H1 (cell line): Measurements from ENCODE around the gene SKAP1. TPM values are rescaled to one million over a fixed set of nuclear protein-coding genes. Genes with fewer than 3 reads are reported as not detected.

ENCODE experiments used
- CTCF ChIA-PET: fragments of 300-600 bp; sonication (Branson Sonifier 250); formaldehyde crosslinking; loops from one replicate; lab custom pipeline; 2021; ENCODE audit not compliant: partially characterized antibody; lab: Charles Lee
- POLR2A ChIA-PET: fragments of 300-600 bp; sonication (Branson Sonifier 250); formaldehyde crosslinking; loops from one replicate; lab custom pipeline; 2021; ENCODE audit warnings: inconsistent platforms; ENCODE audit not compliant: partially characterized antibody; lab: Charles Lee
- DNase-seq, 2 experiments: peaks; one replicate each; pipeline versions ENCODE4 v3.0.0 to v3.0.0-alpha.2; 2010 to 2022; ENCODE audit warnings: low spot score in 2 of 2, low read depth in 1 of 2, mixed read lengths in 1 of 2
- FAIRE-seq: peaks from 2 replicates; lab custom pipeline; 2011; peaks lifted over from hg19 to GRCh38; lab: Jason Lieb, UNC
- H2AFZ ChIP-seq: 2 replicates; pipeline ENCODE4 v1.8.1; 2012; ENCODE audit warnings: low read length, inconsistent platforms
- H2AK5ac ChIP-seq: 2 replicates; pipeline ENCODE4 v1.6.1; 2013; ENCODE audit warnings: low read depth, low read length
- H2BK120ac ChIP-seq: replicated peaks from 2 replicates; pipeline ENCODE3; 2013; ENCODE audit warnings: low read depth, low read length, inconsistent platforms
- H2BK12ac ChIP-seq: 2 replicates; pipeline ENCODE4 v1.6.1; 2013; ENCODE audit warnings: low read depth, low read length
- H2BK15ac ChIP-seq: 2 replicates; pipeline ENCODE4 v1.6.1; 2013; ENCODE audit warnings: low read length
- H2BK20ac ChIP-seq: 2 replicates; pipeline ENCODE4 v1.6.1; 2013; ENCODE audit warnings: low read length
- H2BK5ac ChIP-seq: 2 replicates; pipeline ENCODE4 v1.6.1; 2013; ENCODE audit warnings: low read depth, low read length
- H3K14ac ChIP-seq: 2 replicates; pipeline ENCODE4 v1.6.1; 2013; ENCODE audit warnings: inconsistent platforms; ENCODE audit not compliant: insufficient read length
- H3K18ac ChIP-seq: 2 replicates; pipeline ENCODE4 v1.6.1; 2013; ENCODE audit warnings: low read length; ENCODE audit errors: extremely low read depth
- H3K23ac ChIP-seq: 2 replicates; pipeline ENCODE4 v1.6.1; 2013; ENCODE audit warnings: inconsistent platforms; ENCODE audit not compliant: insufficient read length
- H3K23me2 ChIP-seq: 2 replicates; pipeline ENCODE4 v1.6.1; 2013; ENCODE audit warnings: low read depth, low read length
- H3K27ac ChIP-seq: 2 replicates; pipeline ENCODE4 v1.6.1; 2011; ENCODE audit warnings: low read depth, low read length, inconsistent platforms
- H3K27me3 ChIP-seq, 4 experiments: replicated peaks in 1 of 4; 1 replicate in 1 of 4; 2 replicates in 3 of 4; pipeline versions ENCODE4 v1.6.1 to v1.8.1; 2011 to 2013; ENCODE audit warnings: low read length in 3 of 4, mild to moderate bottlenecking in 3 of 4, inconsistent platforms in 2 of 4, mixed read lengths in 2 of 4, moderate library complexity in 1 of 4; ENCODE audit not compliant: control insufficient read depth in 3 of 4, insufficient read depth in 3 of 4; ENCODE audit errors: extremely low read depth in 1 of 4
- H3K36me3 ChIP-seq, 4 experiments: 2 replicates each; pipeline versions ENCODE4 v1.6.1 to v1.8.1; 2011 to 2013; ENCODE audit warnings: mild to moderate bottlenecking in 4 of 4, low read length in 3 of 4, moderate library complexity in 2 of 4, control low read depth in 1 of 4, inconsistent platforms in 1 of 4; ENCODE audit not compliant: insufficient read depth in 4 of 4, control insufficient read depth in 2 of 4
- H3K4ac ChIP-seq: replicated peaks from 2 replicates; pipeline ENCODE3; 2013; ENCODE audit warnings: low read length, low read depth, mixed read lengths, inconsistent platforms; ENCODE audit not compliant: insufficient read length
- H3K4me1 ChIP-seq, 4 experiments: replicated peaks in 1 of 4; 1 replicate in 1 of 4; 2 replicates in 3 of 4; pipeline versions ENCODE4 v1.6.1 to v1.8.1; 2011 to 2013; ENCODE audit warnings: low read length in 3 of 4, inconsistent platforms in 2 of 4, mixed read lengths in 1 of 4; ENCODE audit not compliant: insufficient read depth in 4 of 4, control insufficient read depth in 3 of 4
- H3K4me2 ChIP-seq, 2 experiments: 2 replicates each; pipeline versions ENCODE4 v1.6.1 to v1.8.1; 2011 to 2013; ENCODE audit warnings: low read depth in 2 of 2, low read length in 2 of 2, control low read depth in 1 of 2, inconsistent platforms in 1 of 2, mild to moderate bottlenecking in 1 of 2; ENCODE audit not compliant: insufficient read depth in 1 of 2
- H3K4me3 ChIP-seq, 4 experiments: fragments of 200-600, 300-600 bp in 1 of 4; sonication (generic), shearing (Covaris generic), sonication (Bioruptor Twin) in 1 of 4; 2 replicates each; pipeline versions ENCODE4 v1.5.1 to v1.8.1; 2011 to 2016; ENCODE audit warnings: low read length in 4 of 4, low read depth in 3 of 4, control low read depth in 2 of 4, inconsistent platforms in 2 of 4, mild to moderate bottlenecking in 2 of 4, mixed read lengths in 1 of 4, moderate library complexity in 1 of 4; ENCODE audit not compliant: insufficient read depth in 2 of 4; ENCODE audit errors: extremely low read depth in 1 of 4
- H3K56ac ChIP-seq: replicated peaks from 2 replicates; pipeline ENCODE3; 2013; ENCODE audit warnings: low read depth, mild to moderate bottlenecking, mixed read lengths, low read length, inconsistent platforms; ENCODE audit not compliant: insufficient read length
- H3K79me1 ChIP-seq: 2 replicates; pipeline ENCODE4 v1.6.1; 2013; ENCODE audit warnings: low read depth, low read length, control low read depth
- H3K79me2 ChIP-seq, 2 experiments: 2 replicates each; pipeline versions ENCODE4 v1.6.1 to v1.8.1; 2012 to 2013; ENCODE audit warnings: low read length in 2 of 2, mild to moderate bottlenecking in 2 of 2, inconsistent platforms in 1 of 2; ENCODE audit not compliant: insufficient read depth in 2 of 2, control insufficient read depth in 1 of 2
- H3K9ac ChIP-seq, 4 experiments: replicated peaks in 1 of 4; 1 replicate in 1 of 4; 2 replicates in 3 of 4; pipeline versions ENCODE4 v1.6.1 to v1.8.1; 2011 to 2013; ENCODE audit warnings: low read depth in 3 of 4, low read length in 3 of 4, control low read depth in 2 of 4, mild to moderate bottlenecking in 2 of 4, moderate library complexity in 2 of 4, inconsistent platforms in 1 of 4; ENCODE audit errors: extremely low read depth in 1 of 4
- H3K9me3 ChIP-seq, 2 experiments: 2 replicates each; pipeline versions ENCODE4 v1.6.1 to v1.8.1; 2012 to 2013; ENCODE audit warnings: mild to moderate bottlenecking in 2 of 2, moderate library complexity in 2 of 2, control low read depth in 1 of 2, inconsistent platforms in 1 of 2, low read depth in 1 of 2, low read length in 1 of 2, mixed read lengths in 1 of 2; ENCODE audit not compliant: insufficient read depth in 2 of 2
- H4K20me1 ChIP-seq, 2 experiments: replicated peaks in 1 of 2; 2 replicates each; pipeline versions ENCODE3 to v1.8.1; 2011 to 2013; ENCODE audit warnings: inconsistent platforms in 2 of 2, low read length in 2 of 2, mild to moderate bottlenecking in 1 of 2; ENCODE audit not compliant: insufficient read depth in 2 of 2, control insufficient read depth in 1 of 2
- H4K5ac ChIP-seq: 2 replicates; pipeline ENCODE4 v1.6.1; 2013; ENCODE audit warnings: low read length, low read depth, mixed read lengths, inconsistent platforms; ENCODE audit not compliant: insufficient read length
- H4K8ac ChIP-seq: 2 replicates; pipeline ENCODE4 v1.8.0; 2013; ENCODE audit warnings: mild to moderate bottlenecking, moderate library complexity, low read length, inconsistent platforms; ENCODE audit not compliant: insufficient read depth; ENCODE audit errors: extremely low read depth
- H4K91ac ChIP-seq: replicated peaks from 2 replicates; pipeline ENCODE3; 2013; ENCODE audit warnings: low read length, mixed read lengths, inconsistent platforms; ENCODE audit not compliant: insufficient read length
- BRCA1 ChIP-seq: IDR thresholded peaks from 2 replicates; pipeline ENCODE4 v1.6.1; 2012; ENCODE audit warnings: low read depth, low read length, improper control_type of control experiment
- CHD2 ChIP-seq: IDR thresholded peaks from 2 replicates; pipeline ENCODE4 v1.6.1; 2012; ENCODE audit warnings: low read length, improper control_type of control experiment
- EZH2 ChIP-seq: fragments of 200-600 bp; sonication (generic); IDR thresholded peaks from 2 replicates; pipeline ENCODE4 v1.7.1; 2012; ENCODE audit warnings: low read depth, mild to moderate bottlenecking, moderate library complexity, low read length, inconsistent platforms; ENCODE audit not compliant: severe bottlenecking
- KDM4A ChIP-seq: IDR thresholded peaks from one replicate; pipeline ENCODE4 v1.7.1; 2012; ENCODE audit warnings: low read depth, mild to moderate bottlenecking, moderate library complexity, low read length, inconsistent platforms; ENCODE audit not compliant: severe bottlenecking
- KDM5A ChIP-seq: fragments of 200-600 bp; IDR thresholded peaks from 2 replicates; pipeline ENCODE4 v1.7.1; 2012; ENCODE audit warnings: mild to moderate bottlenecking, low read length, inconsistent platforms, mixed read lengths
- RNF2 ChIP-seq: fragments of 200-900, 300-1000 bp; sonication (generic); IDR thresholded peaks from 2 replicates; pipeline ENCODE4 v1.7.1; 2016; ENCODE audit warnings: borderline replicate concordance, low read depth, mild to moderate bottlenecking, antibody characterized with exemption, low read length; ENCODE audit not compliant: poor library complexity, severe bottlenecking; ENCODE audit errors: missing control alignments
- SRF ChIP-seq: IDR thresholded peaks from 2 replicates; pipeline ENCODE4 v1.6.1; 2011; ENCODE audit warnings: mild to moderate bottlenecking, low read depth, low read length, moderate library complexity
- SUZ12 ChIP-seq: fragments of 200-600 bp; sonication (generic); IDR thresholded peaks from 2 replicates; pipeline ENCODE4 v1.6.1; 2012; ENCODE audit warnings: mild to moderate bottlenecking, inconsistent platforms, low read length, moderate library complexity, mixed read lengths
- WGBS, 2 experiments: shearing (Covaris generic) in 1 of 2; methylation state at CpG; one replicate each; pipeline versions ENCODE4 v1.1.6 to v1.1.7; 2013 to 2015; ENCODE audit warnings: low lambda C conversion rate in 2 of 2, mixed read lengths in 2 of 2, inconsistent platforms in 1 of 2, low coverage in 1 of 2, missing lambda C conversion rate in 1 of 2; ENCODE audit not compliant: insufficient replicate concordance in 2 of 2, insufficient coverage in 1 of 2, insufficient read length in 1 of 2; ENCODE audit errors: extremely low coverage in 1 of 2, missing lambda C conversion rate in 1 of 2; 5-methylcytosine and 5-hydroxymethylcytosine counted together
- polyA plus RNA-seq, 7 experiments: library from polyadenylated mRNA; depleted of rRNA in 3 of 7; stranded (reverse) in 5 of 7; unstranded in 2 of 7; fragments of >200 nt in 5 of 7; fragments of 200-250 nt in 2 of 7; gene quantifications; 1 replicate in 5 of 7; 2 replicates in 1 of 7; 4 replicates in 1 of 7; pipeline versions ENCODE4 v1.2.1 to v1.2.3, GENCODE V29; 2011 to 2013; ENCODE audit warnings: missing spikeins in 2 of 7, mixed read lengths in 2 of 7
- total RNA-seq: library from RNA; stranded (reverse); fragmentation: NEBNext Ultra II Directional; extraction: Animal tissue kit (Norgen Biotek cat#: 25700); gene quantifications from 2 replicates; pipeline ENCODE4 v1.2.1, GENCODE V29; 2021
- TF ChIP-seq, protein P1 (sequence below), 3 experiments: IDR thresholded peaks; 1 replicate in 2 of 3; 2 replicates in 1 of 3; pipeline versions ENCODE4 v1.5.1 to v1.6.1; 2011; ENCODE audit warnings: low read length in 3 of 3, mild to moderate bottlenecking in 3 of 3, inconsistent platforms in 2 of 3, low read depth in 1 of 3, moderate library complexity in 1 of 3; ENCODE audit not compliant: insufficient read depth in 1 of 3; ENCODE audit errors: control extremely low read depth in 1 of 3

SKAP1 gene
- total and polyA plus RNA-seq, 2 of the 8 experiments (the other 6 are each of a cell fraction or from before 2014, with no cell fraction given): not detected

DNA sequence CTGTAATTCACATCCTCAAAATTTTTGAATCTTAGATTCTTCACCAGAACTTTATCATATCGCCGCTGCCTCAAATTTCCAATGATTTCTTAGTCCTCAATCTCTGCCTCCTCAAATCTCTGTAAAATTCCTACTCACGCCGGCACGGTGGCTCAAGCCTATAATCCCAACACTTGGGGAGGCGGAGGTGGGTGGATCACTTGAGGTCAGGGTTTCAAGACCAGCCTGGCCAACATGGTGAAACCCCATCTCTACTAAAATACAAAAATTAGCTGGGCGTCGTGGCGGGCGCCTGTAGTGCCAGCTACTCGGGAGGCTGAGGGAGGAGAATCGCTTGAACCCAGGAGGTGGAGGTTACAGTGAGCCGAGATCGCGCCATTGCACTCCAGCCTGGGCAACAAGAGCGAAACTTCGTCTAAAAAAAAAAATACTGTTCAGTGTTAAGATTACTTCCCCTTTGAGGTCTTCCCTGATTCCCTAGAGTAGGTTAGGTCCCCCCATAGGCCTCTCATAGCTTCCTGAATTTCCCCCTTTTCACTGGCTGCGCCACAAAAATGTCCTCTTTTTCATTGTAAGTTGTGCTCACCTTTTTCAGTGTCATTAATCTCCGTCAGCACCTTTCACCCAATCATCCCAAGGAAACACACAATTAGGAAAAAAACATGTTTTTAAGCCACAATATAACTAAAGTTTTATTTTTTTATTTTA is 327.8 kb downstream of the SKAP1 start:
- Histone ChIP-seq H2BK120ac (no peak overlapping the region), H4K91ac (no peak overlapping the region), H4K8ac (no peak overlapping the region; the same call in 1 of the 2 replicates), H4K20me1 (peaks cover 3 to 8% of the 10 kb centered on the region in 2 experiments), H3K4me3 (peak overlapping the region in 2 of 4 experiments; percentile 87 to 94; a peak in 4 of 8 replicates), H3K79me2 (peaks cover 14 to 33% of the 10 kb centered on the region in 2 experiments), H3K79me1 (peaks cover 5% of the 10 kb centered on the region), H3K9ac (no peak overlapping the region), H2AFZ (no peak overlapping the region), H3K14ac (no peak overlapping the region), H3K27ac (no peak overlapping the region), H4K5ac (no peak overlapping the region), H3K4me2 (peak overlapping the region; percentile 67 to 84; a peak in 3 of 4 replicates), H3K27me3 (no peaks in the 10 kb centered on the region), H3K4ac (no peak overlapping the region), H3K23ac (no peak overlapping the region), H3K36me3 (peaks cover 0 to 3% (median 0%) of the 10 kb centered on the region in 4 experiments; a peak in 1 of 8 replicates), H2BK15ac (no peak overlapping the region), H3K56ac (no peak overlapping the region), H3K18ac (no peak overlapping the region), H2BK5ac (no peak overlapping the region), H2BK12ac (no peak overlapping the region), H3K23me2 (peaks cover 10% of the 10 kb centered on the region), H3K9me3 (no peaks in the 10 kb centered on the region), H2AK5ac (no peak overlapping the region), H2BK20ac (no peak overlapping the region), H3K4me1 (peaks cover 0 to 3% (median 0%) of the 10 kb centered on the region in 4 experiments; a peak in 2 of 7 replicates)
- DNase-seq: no peak
- no peak for FAIRE-seq
- ChIA-PET POLR2A (interaction anchor here (0.6 to 10.9 kb wide), 7 partner anchors 9 to 70 kb away, joined by 3 to 112 read pairs (median 4); partner anchors contain the start of gene NFE2L1), CTCF (interaction anchor here (1.2 to 7.7 kb wide), 5 partner anchors 22 to 84 kb away, joined by 3 to 58 read pairs (median 5); no protein-coding TSS in a partner anchor)
- 86% methylated on average over 19 of the region's 19 CpGs; no CpG with 5 or more reads in 1 of the 2 experiments for WGBS, 2 experiments
- no peak for TF ChIP-seq CHD2
- TF ChIP-seq SUZ12: no peak
- TF ChIP-seq KDM5A: no peak
- TF ChIP-seq, protein P1, sequence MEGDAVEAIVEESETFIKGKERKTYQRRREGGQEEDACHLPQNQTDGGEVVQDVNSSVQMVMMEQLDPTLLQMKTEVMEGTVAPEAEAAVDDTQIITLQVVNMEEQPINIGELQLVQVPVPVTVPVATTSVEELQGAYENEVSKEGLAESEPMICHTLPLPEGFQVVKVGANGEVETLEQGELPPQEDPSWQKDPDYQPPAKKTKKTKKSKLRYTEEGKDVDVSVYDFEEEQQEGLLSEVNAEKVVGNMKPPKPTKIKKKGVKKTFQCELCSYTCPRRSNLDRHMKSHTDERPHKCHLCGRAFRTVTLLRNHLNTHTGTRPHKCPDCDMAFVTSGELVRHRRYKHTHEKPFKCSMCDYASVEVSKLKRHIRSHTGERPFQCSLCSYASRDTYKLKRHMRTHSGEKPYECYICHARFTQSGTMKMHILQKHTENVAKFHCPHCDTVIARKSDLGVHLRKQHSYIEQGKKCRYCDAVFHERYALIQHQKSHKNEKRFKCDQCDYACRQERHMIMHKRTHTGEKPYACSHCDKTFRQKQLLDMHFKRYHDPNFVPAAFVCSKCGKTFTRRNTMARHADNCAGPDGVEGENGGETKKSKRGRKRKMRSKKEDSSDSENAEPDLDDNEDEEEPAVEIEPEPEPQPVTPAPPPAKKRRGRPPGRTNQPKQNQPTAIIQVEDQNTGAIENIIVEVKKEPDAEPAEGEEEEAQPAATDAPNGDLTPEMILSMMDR (IDR thresholded peaks at IDR 0.05; ENCODE audit: control extremely low read depth in 1 of 3, insufficient read depth in 1 of 3, low read depth in 1 of 3, low read length in 3 of 3): no peak
- TF ChIP-seq SRF: no peak
- no peak for TF ChIP-seq BRCA1
- no peak for TF ChIP-seq KDM4A
- TF ChIP-seq EZH2: no peak
- no peak for TF ChIP-seq RNF2
